Measurements from ENCODE around the gene TRIM65.

The TRIM65 gene

DNA sequence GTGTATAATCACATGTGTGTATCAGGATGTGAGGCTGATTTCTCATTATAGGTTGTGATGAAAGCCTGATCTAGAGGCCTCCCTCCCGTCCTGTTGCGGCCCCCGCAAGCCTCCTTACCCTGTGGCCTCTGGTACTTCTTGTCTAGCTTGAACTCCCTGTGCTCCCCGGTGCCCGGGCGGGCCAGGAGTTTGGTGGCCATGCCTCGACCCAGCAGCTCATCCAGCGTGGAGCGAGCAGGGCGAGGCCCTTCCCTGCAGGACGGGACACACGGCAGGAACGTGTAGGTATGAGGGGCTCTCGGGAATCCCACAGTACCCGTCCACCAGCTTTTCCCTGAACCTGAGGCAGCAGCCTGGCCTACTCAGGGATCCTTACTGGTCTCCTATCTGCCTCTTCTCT lies 29.2 kb upstream of the TRIM65 start:
- TF ChIP-seq, protein P1, sequence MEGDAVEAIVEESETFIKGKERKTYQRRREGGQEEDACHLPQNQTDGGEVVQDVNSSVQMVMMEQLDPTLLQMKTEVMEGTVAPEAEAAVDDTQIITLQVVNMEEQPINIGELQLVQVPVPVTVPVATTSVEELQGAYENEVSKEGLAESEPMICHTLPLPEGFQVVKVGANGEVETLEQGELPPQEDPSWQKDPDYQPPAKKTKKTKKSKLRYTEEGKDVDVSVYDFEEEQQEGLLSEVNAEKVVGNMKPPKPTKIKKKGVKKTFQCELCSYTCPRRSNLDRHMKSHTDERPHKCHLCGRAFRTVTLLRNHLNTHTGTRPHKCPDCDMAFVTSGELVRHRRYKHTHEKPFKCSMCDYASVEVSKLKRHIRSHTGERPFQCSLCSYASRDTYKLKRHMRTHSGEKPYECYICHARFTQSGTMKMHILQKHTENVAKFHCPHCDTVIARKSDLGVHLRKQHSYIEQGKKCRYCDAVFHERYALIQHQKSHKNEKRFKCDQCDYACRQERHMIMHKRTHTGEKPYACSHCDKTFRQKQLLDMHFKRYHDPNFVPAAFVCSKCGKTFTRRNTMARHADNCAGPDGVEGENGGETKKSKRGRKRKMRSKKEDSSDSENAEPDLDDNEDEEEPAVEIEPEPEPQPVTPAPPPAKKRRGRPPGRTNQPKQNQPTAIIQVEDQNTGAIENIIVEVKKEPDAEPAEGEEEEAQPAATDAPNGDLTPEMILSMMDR (IDR thresholded peaks at IDR 0.05; ENCODE audit: control insufficient read depth, insufficient read depth, low read depth, low read length, missing control alignments): no peak
- no peak overlapping the region for H3K4me3 ChIP-seq (ENCODE audit: control insufficient read depth, low read depth, low read length)
- DNase-seq (ENCODE audit: low read depth): no peak

DNA sequence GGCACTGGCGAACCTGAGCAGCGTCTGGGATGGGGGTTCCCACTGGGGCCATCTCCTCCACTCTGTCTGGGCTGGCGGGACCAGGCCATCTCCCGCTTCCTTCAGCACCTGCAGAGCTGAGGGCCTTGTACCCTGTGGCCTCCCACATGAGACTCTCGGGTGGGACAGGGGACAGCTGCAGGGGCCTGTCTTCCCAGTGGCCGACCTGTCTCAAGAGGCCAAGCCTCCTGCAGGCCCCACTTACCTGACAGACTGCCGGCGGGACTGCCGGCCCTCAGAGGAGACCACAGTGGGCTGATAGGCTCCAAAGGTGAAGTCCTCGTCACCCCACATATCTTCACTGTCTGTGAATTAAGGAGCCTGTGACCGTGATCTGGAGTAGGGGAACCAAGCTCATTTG lies 28.4 kb upstream of the TRIM65 start:
- TF ChIP-seq, protein P1 (IDR thresholded peaks at IDR 0.05; ENCODE audit: control insufficient read depth, insufficient read depth, low read depth, low read length, missing control alignments): no peak
- H3K4me3 ChIP-seq (ENCODE audit: control insufficient read depth, low read depth, low read length): no peak overlapping the region
- no peak for DNase-seq (ENCODE audit: low read depth)

DNA sequence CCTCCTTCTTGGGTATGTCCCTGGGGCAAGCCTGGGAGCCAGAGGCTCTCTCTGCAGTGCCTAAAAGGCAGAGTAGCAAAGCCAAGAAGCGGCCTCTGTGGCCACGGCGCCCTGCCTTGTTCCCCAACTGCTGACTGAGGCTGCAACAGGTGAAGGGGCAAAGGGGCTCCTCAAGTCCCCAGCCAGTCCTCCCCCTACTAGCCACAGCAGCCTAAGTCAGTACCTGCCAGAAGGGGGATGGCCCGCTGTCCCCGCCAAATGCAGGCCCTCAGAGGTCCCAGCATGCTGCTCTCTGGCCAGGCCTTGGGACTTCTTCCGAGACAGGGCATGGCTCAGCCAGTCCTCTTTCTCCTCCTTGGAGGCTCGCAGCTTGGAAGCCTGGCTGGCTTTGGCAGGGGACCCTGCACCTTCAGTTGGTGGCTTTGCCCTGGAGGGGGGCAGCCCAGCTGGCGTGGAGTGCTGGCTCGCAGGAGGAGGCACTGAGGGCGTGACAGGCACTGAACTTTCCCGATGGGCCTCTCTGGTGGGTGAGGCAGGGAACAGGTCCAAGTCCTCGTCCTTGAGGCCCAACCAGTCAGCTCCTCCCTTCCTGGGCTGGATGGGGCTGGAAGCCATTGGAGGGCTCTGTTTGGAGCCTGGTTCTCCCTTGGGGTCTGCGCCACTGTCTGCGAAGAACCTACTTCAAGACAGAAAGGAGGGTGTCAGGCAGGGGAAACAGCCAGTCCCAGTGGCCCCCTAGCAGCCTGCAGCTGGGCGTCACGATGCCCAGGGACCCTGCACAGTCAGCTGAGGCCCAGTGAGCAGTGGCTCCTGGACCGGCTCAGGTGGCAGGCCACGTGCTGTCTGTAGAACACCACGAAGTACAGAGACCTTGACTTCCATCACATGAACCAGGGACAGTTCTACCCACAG lies 26.5 kb upstream of the TRIM65 start:
- DNase-seq (ENCODE audit: low read depth): no peak
- TF ChIP-seq, protein P1 (IDR thresholded peaks at IDR 0.05; ENCODE audit: control insufficient read depth, insufficient read depth, low read depth, low read length, missing control alignments): no peak
- no peak overlapping the region for H3K4me3 ChIP-seq (ENCODE audit: control insufficient read depth, low read depth, low read length)

DNA sequence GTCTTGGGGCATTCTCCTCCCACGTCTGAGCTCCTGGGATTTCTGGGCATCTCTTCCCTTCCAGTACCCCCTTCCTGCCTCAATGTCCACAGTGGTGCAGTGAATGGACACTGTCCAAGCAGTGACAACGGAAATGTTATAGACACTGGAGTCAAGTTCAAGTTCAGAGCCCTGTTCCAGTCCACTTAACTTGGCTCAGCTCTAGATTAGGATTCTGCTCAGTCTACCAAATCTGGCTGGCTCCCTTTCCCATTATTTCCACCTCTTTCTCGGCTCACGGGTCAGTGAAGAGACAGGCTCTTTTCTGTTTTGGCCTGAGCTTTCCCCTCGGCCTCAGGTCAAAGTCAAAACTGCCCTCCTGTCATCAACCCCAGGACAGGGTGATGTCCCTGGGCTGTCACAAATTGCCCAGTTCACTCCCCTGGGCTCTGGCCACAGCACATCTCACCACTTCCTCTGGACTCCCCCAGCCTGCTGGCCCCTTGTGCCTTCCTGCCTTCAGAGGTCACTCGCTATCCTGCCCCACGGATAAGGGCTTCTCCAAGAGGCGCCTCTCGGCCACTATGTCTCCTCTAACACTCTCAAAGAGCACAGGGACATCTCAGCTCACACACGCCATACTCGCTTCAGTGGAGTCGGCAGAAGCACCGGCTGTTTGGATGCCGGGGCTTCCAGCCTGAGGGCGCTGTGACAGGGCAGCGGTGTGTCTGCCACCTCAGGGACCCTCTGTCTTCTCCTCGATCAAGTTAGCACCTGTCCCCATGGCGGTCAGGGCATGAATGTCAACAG lies 25.6 kb upstream of the TRIM65 start:
- TF ChIP-seq, protein P1 (IDR thresholded peaks at IDR 0.05; ENCODE audit: control insufficient read depth, insufficient read depth, low read depth, low read length, missing control alignments): no peak
- no peak overlapping the region for H3K4me3 ChIP-seq (ENCODE audit: control insufficient read depth, low read depth, low read length)
- DNase-seq (ENCODE audit: low read depth): no peak

DNA sequence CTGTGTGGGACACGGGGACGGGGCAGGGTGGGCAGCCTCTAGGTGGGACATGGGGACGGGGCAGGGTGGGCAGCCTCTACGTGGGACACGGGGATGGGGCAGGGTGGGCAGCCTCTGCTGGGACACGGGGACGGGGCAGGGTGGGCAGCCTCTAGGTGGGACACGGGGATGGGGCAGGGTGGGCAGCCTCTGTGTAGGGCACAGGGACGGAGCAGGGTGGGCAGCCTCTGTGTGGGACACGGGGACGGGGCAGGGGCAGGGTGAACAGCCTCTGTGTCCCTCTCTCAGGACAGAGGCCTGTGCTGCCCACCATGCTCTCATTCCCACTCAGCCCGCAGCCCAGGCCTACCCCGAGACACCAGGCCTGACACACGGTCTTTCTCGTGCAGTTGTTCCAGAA lies 24.8 kb upstream of the TRIM65 start:
- no peak for DNase-seq (ENCODE audit: low read depth)
- H3K4me3 ChIP-seq (ENCODE audit: control insufficient read depth, low read depth, low read length): no peak overlapping the region
- TF ChIP-seq, protein P1 (IDR thresholded peaks at IDR 0.05; ENCODE audit: control insufficient read depth, insufficient read depth, low read depth, low read length, missing control alignments): no peak

DNA sequence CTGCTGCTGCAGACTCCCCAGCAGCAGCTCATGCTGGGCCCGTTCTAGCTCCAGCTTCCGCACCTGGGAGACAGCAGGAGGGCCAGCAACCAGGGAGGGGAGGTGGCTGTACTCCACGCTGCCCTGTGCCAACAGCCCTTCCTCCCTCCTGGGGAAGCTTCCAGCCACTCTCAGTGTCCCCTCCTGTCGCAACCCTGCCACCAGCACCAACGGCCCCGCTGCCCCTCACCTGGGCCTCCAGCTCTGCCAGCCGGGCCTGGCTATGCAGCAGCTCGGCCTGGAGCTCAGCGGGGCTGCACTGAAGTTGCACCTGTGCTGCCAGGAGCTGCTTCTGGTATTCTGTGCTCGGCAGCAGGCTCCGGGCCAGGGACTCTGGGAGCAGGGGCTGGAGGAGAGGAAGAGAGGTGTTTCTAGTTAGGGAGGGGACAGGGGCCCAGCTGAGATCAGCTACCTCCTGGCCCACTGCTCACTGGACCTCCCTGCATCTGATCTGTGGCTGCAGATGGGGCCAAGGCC lies 23.4 kb upstream of the TRIM65 start:
- no peak for DNase-seq (ENCODE audit: low read depth)

More for the DNA sequence above, 23.4 kb upstream of the TRIM65 start:
- H3K4me3 ChIP-seq (ENCODE audit: control insufficient read depth, low read depth, low read length): no peak overlapping the region
- TF ChIP-seq, protein P1 (IDR thresholded peaks at IDR 0.05; ENCODE audit: control insufficient read depth, insufficient read depth, low read depth, low read length, missing control alignments): no peak
